Stimulated activated CD4-positive, alpha-beta T cell treated with anti-CD3 and anti-CD28 coated beads, Interleukin-4, amount 100 ng/mL, for 24 hours (primary cell): ENCODE results near the gene JAGN1.
"Not testable (repeated sequence)": the region's sequence is repeated elsewhere in the genome, so short reads cannot be mapped to it uniquely, and the experiment has no call there.

Source experiments
- DNase-seq: peaks from one replicate; pipeline ENCODE4 v3.0.0-alpha.2; 2020

The JAGN1 gene

DNA sequence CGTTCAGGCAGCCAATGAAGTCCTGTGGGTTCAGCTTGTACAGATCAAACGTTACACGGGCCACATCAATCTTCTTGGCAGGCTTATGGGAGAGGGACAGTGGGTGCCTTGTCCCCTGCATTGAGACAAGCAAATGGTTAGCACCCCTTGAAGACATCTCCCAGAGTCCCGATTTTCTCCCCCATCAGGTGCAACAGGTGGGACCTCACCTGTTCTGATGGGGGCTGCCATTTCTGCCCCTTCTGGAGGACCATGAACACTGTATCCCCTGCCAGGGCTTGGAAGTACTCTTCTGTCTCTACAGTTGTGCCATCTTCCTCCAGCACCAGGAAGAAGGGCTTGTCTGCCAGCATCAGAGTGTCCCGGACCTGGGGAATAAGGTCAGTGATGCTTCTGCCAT is 20.5 kb upstream of the JAGN1 start:
- no peak for DNase-seq

- DNase-seq: no peak
Measured at GRCh38 chr3:9870978-9871377, 19.4 kb upstream of the JAGN1 start.

GRCh38 chr3:9872067-9872466 is 18.3 kb upstream of the JAGN1 start:
- not testable (repeated sequence) for DNase-seq

- no peak for DNase-seq
Measured at GRCh38 chr3:9875448-9875847, 15.0 kb upstream of the JAGN1 start.

DNA sequence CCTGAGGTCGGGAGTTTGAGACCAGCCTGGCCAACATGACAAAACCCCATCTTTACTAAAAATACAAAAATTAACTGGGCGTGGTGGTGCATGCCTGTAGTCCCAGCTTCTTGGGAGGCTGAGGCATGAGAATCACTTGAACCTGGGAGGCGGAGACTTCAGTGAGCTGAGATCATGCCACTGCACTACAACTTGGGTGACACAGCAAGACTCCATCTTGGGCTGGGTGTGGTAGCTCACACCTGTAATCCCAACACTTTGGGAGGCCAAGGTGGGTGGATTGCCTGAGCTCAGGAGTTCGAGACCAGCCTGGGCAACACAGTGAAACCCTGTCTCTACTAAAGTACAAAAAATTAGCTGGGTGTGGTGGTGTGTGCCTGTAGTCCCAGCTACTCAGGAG is 14.2 kb upstream of the JAGN1 start:
- not testable (repeated sequence) for DNase-seq

- no peak for DNase-seq
Measured at GRCh38 chr3:9876991-9877390, 13.4 kb upstream of the JAGN1 start.

- no peak for DNase-seq
Measured at GRCh38 chr3:9878700-9879099, 11.7 kb upstream of the JAGN1 start.

DNA sequence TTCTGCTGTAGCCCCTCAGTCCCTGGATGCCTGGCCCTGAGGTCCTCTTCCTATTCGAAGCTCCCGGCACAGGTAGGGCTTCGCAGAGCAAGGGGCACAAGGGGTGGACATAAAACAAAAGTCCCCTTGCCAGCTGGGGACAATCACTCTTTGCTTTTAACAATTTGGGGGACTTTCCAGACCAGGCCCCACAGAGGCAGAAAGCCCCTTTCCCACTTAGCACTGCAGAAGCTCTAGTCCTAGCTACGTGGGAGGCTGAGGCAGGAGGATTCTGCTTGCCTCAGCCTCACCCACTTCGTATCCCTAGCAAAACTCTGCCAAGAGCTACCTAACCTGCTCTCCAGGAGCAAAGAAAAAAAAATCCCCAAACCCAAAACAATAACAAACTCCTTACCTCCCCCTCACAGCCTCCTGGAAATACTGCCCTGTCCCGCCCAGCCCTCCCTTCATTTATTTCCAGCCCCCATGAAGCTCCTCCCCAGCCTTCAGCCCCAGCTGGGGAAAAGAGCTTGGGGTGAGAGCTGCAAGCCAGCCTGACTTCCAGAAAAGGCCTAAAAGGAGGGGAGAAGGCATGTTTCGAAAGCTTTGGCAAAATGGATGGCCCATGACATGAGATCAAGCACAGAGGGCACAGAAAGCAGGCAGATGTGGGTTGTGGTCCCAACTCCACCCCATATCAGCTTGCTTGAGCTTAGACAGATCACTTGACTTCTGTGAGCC is 10.4 kb upstream of the JAGN1 start, which contains the start of gene CIDEC:
Gene CIDEC, minus strand, starts transcription at position 424 of the 720 bp plus-strand sequence. CDS start 1,767 bp downstream, outside the sequence.
- DNase-seq: no peak

GRCh38 chr3:9881441-9881840 is 9.0 kb upstream of the JAGN1 start:
- DNase-seq: no peak

- DNase-seq: no peak
Measured at GRCh38 chr3:9883706-9884554, 6.5 kb upstream of the JAGN1 start.

DNA sequence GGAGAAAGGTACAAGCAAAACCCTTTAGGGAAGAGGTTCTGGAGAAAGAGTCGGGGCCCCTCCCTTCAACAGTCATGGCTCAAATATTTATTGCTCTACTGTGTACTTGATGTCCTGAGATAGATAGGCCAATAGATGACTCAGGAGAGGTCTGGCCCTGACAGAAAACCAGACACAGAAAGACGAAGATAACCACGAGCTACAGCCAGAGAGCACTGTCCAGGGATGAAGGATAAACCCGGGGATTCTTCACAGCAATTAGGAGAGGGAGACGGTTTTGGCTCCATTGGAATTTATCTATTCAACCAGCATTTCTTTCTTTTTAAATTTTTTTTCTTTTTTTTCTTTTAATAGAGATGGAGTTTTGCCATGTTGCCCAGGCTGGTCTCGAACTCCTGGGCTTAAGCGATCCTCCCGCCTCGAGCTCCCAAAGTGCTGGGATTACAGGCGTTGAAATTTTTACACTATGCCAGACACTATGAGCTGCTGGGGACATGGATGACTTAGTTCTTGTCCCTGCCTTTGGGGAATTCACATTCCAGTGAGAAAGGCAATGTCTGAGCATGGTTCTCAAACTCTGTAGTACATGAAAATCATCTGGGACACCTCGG is 5.8 kb upstream of the JAGN1 start:
- no peak for DNase-seq

DNA sequence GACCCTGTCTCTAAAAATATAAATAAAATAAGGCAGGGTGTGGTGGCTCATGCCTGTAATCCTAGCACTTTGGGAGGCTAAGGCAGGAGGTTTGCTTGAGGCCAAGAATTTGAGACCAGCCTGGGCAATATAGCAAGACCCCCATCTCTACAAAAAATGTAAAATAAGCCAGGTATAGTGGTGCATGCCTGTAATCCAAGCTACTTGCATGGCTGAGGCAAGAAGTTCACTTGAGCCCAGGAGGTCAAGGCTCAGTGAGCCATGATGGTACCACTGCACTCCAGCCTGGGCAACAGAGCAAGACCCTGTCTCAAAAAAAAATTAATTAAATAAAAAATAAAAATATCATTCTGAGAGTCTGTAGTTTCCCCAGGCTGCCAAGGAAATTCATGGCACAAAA is 4.1 kb upstream of the JAGN1 start:
- no peak for DNase-seq

DNA sequence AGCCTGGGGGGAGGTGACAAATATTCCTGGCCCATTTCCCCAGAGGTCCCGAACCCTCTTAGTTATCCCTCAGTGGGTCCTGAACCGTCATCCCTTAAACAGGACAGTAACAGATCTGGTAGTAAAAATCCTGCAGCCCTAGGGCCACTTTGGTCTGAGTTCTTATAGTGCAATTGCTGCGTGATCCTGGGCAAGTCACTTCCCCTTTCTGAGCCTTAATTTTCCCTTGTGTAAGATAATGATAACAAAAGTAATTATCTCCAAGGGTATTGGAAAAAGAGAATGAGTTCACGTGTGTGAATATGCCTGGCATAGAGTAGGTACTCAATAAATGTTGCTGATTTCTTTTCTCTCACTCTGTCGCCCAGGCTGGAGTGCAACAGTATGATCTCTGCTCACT is 2.9 kb upstream of the JAGN1 start:
- no peak for DNase-seq

DNA sequence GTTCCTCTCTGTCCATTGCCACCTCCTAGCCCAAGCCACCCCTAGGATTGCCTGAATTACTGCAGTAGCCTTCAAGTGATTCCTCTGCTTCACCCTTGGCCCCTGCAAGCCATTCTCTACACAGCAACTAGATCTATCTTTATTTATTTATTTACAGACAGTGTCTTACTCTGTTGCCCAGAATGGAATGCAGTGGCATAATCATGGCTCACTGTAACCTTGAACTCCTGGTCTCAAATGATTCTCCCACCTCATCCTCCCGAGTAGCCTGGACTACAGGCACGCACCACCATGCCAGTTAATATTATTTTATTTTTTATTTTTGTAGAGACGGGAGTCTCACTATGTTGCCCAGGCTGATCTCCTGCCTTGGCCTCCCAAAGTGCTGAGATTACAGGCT is 1.9 kb upstream of the JAGN1 start:
- DNase-seq: no peak

DNA sequence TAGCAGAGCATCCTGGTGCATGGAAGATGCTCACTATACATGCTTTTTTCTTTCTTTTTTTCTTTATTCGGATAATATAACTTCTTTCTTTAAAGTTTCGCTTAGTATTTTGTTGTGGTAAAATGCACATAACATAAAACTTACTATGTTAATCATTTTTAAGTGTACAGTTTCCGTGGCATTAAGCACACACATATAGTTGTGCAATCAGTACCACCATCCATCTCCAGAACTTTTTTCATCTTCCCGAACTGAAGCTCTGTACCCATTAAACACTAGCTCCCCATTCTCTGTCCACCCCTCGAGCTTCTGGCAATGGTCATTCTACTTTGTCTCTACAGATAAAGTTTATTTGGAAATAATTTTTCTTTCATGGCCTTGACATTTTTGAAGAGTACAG is 1.0 kb upstream of the JAGN1 start:
- DNase-seq: no peak

- DNase-seq: no peak
Measured at GRCh38 chr3:9891072-9891622, 737 bp downstream of the JAGN1 start.

GRCh38 chr3:9893739-9894138 is 3.3 kb downstream of the JAGN1 start:
- no peak for DNase-seq

GRCh38 chr3:9895715-9896114 is 5.3 kb downstream of the JAGN1 start:
- DNase-seq: not testable (repeated sequence)

DNA sequence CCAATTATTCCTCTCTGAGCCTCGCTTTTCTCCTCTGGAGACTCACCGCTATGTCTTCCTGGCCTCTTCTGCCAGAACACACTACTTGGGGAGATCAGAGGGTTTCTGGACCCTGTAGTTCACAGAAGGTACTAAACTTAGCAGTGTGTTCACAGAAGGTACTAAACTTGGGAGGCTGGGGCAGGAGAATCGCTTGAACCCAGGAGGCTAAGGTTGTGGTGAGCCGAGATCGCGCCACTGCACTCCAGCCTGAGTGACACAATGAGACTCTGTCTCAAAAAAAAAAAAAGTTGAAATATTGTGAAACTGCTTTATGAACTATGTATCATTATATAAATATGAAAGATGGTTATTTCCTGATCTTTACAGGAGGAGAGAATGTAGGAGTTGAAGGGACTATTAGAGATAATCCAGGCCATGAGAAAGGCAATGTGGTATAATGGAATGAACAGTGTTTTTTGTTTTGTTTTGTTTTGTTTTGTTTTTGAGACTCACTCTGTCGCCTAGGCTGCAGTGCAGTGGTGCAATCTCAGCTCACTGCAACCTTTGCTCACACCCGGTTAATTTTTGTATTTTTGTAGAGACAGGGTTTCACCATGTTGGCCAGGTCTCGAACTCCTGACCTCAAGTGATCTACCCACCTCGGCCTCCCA is 6.5 kb downstream of the JAGN1 start:
- DNase-seq: not testable (repeated sequence)

DNA sequence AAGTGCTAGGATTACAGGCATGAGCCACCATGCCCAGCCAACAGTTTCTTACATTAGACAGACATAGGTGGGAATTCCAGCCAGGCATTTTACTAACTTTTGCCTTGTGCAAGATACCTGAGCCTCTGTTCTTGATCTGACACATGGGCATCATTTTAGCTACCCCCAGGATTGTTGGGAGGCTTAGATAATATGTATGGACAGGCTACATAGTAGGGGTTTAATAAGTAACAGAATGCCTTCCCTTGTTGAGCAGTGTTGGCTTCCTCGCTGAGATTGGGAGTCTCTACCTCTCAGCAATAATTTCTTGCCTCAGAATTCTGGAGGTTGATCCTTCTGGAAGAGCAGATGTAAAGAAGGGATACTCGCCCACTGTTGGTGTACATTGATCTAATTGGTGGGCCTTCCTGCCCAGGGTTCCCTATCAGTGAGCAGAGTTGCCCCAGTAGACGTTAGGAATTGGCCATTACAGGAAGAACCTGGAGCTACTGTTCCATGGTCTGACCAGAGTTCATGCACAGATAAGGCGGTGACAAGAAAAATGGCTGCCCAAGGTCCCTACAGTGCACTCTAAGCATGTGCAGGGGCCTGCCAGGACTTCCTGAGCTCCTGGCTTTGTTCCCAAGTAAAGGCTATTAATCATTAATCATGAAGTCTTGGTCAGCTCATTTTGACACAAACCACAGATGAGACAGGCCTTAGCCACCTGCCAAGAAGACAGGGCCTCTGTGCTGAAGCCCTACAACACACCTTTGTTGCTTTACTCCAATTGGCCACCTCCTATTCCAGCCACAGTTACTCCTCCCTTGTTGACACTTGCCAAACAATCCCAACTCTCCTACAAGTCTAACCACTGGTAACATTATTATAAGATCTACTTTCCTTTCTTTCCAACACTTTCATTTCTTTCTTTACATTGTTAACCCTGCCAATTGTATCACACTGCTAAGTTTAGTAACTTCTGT is 7.3 kb downstream of the JAGN1 start:
- DNase-seq: no peak

DNA sequence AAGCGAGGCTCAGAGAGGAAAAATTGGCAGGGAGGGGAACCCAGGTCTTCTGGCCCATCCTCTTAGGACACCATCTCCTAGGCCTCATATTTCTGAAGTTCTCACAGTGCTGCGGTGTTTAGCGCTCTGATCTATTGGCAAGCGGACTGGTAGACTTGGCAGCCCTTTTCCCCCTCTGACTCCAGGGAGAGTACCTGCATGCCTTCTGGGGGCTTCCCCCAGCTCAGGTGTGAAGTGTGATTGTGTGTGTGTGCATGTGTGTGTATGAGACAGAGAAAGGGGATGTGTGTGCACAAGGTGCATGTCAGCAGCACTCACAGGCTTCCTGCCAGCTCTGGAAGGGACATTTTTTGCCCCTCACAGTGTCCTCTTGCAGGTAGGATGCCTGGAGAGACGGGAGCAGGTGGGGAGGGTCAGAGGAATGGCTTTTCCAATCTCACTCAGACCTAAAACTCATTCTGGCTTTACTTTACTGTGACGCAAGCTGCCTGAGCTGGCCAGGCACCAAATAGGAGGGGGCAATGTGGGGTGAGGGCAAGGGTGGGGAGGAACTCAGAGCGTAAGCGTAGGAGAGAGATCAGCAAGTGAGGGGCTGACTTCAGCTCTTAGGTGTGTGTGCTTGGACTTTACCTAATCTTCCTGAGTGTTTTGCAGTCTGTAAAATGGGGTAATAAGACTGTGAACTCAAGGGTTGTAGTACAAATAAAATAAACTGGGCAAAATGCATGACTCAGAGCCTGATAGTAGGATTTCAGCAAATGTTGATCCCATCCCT is 8.2 kb downstream of the JAGN1 start:
- DNase-seq: no peak
